GM12878 (cell line): ENCODE measurements around the gene ANKRD33. TPM values are rescaled to one million over a fixed set of nuclear protein-coding genes. Genes with fewer than 3 reads are reported as not detected.

Experiments
- ATAC-seq: fragments of 200-7000 bp; cut with Tn5 transposase; 3 replicates; pipeline ENCODE4 v1.9.1; 2020; ENCODE audit warnings: mild to moderate bottlenecking, moderate library complexity
- BruUV-seq: library from RNA; stranded (reverse); fragments of 400-500 nt; replicated peaks from 2 replicates; lab custom pipeline; 2021; lab: Mats Ljungman, UMichigan
- CTCF ChIA-PET: fragments of 300-600 bp; sonication (Branson Sonifier 250); formaldehyde crosslinking; extraction: SDS; loops from one replicate; lab custom pipeline; 2021; ENCODE audit warnings: inconsistent platforms; lab: Yijun Ruan, JAX
- POLR2A ChIA-PET: fragments of 350-600 bp; formaldehyde crosslinking; extraction: SDS; loops from one replicate; lab custom pipeline; 2021; ENCODE audit warnings: inconsistent platforms; lab: Charles Lee
- RAD21 ChIA-PET: fragments of 300-600 bp; sonication (Branson Sonifier 250); formaldehyde crosslinking; loops from one replicate; lab custom pipeline; 2023; ENCODE audit warnings: antibody characterized with exemption; ENCODE audit not compliant: unreplicated experiment; lab: Charles Lee
- SMC1A ChIA-PET: fragments of 300-600 bp; sonication (Branson Sonifier 250); formaldehyde crosslinking; loops from one replicate; lab custom pipeline; 2023; ENCODE audit not compliant: unreplicated experiment, uncharacterized antibody; lab: Charles Lee
- DNase-seq: peaks from one replicate; pipeline ENCODE4 v3.0.0-alpha.2; 2011; ENCODE audit warnings: low read depth, low spot score
- FAIRE-seq: peaks from 3 replicates; lab custom pipeline; 2011; peaks lifted over from hg19 to GRCh38; lab: Jason Lieb, UNC
- H2AFZ ChIP-seq: 2 replicates; pipeline ENCODE4 v1.6.0; 2011; ENCODE audit warnings: low read depth, low read length, control low read depth; ENCODE audit not compliant: control insufficient read depth
- H3K27ac ChIP-seq: 2 replicates; pipeline ENCODE4 v1.5.1; 2011; ENCODE audit warnings: control low read depth; ENCODE audit not compliant: control insufficient read depth, insufficient read depth
- H3K27me3 ChIP-seq, 2 experiments: replicated peaks in 1 of 2; 2 replicates each; pipeline versions ENCODE4 v1.6.0 to v1.6.1; 2011; ENCODE audit warnings: low read length in 1 of 2; ENCODE audit not compliant: control insufficient read depth in 2 of 2, insufficient read depth in 2 of 2
- H3K36me3 ChIP-seq, 2 experiments: 2 replicates each; pipeline ENCODE4 v1.5.1; 2011; ENCODE audit warnings: low read length in 1 of 2; ENCODE audit not compliant: control insufficient read depth in 2 of 2, insufficient read depth in 2 of 2
- H3K4me1 ChIP-seq: 2 replicates; pipeline ENCODE4 v1.6.1; 2011; ENCODE audit warnings: mild to moderate bottlenecking, low read length, moderate library complexity, mixed read lengths; ENCODE audit not compliant: control insufficient read depth, insufficient read depth
- H3K4me2 ChIP-seq: 2 replicates; pipeline ENCODE4 v1.6.0; 2011; ENCODE audit warnings: control low read depth; ENCODE audit not compliant: control insufficient read depth, insufficient read depth
- H3K4me3 ChIP-seq: fragments of 200-600 bp; sonication (generic); 2 replicates; pipeline ENCODE4 v1.5.1; 2016
- H3K79me2 ChIP-seq: 2 replicates; pipeline ENCODE4 v1.6.0; 2011; ENCODE audit warnings: low read length; ENCODE audit not compliant: control insufficient read depth, insufficient read depth
- H3K9ac ChIP-seq: 2 replicates; pipeline ENCODE4 v1.8.0; 2011; ENCODE audit warnings: low read length, control low read depth, mixed read lengths; ENCODE audit not compliant: control insufficient read depth, insufficient read depth
- H3K9me3 ChIP-seq: replicated peaks from 3 replicates; pipeline ENCODE4 v1.5.1; 2011; ENCODE audit warnings: mild to moderate bottlenecking, low read length; ENCODE audit not compliant: control insufficient read depth, insufficient read depth
- H4K20me1 ChIP-seq: 2 replicates; pipeline ENCODE4 v1.6.0; 2011; ENCODE audit not compliant: control insufficient read depth, insufficient read depth
- ASH2L ChIP-seq: fragments of 300-600, 200-600 bp; sonication (generic); IDR thresholded peaks from 2 replicates; pipeline ENCODE4 v1.6.1; 2017; ENCODE audit warnings: low read depth, mild to moderate bottlenecking, borderline replicate concordance
- ATF7 ChIP-seq: fragments of 450-650 bp; IDR thresholded peaks from 2 replicates; pipeline ENCODE4 v1.6.1; 2016; ENCODE audit warnings: low read depth, mild to moderate bottlenecking
- CBX5 ChIP-seq: sonication (generic); IDR thresholded peaks from 2 replicates; pipeline ENCODE4 v1.6.1; 2016; ENCODE audit warnings: low read depth, moderate library complexity, mild to moderate bottlenecking, inconsistent platforms
- CHD1 ChIP-seq: IDR thresholded peaks from 2 replicates; pipeline ENCODE4 v1.6.1; 2012; ENCODE audit warnings: low read depth, low read length, improper control_type of control experiment
- EZH2 ChIP-seq: IDR thresholded peaks from 2 replicates; pipeline ENCODE4 v1.6.1; 2012; ENCODE audit warnings: low read depth, mild to moderate bottlenecking, control low read depth, inconsistent platforms, low read length, borderline replicate concordance; ENCODE audit not compliant: control insufficient read depth
- PAX5 ChIP-seq: IDR thresholded peaks from 2 replicates; pipeline ENCODE4 v1.6.1; 2011; ENCODE audit warnings: low read depth, low read length, borderline replicate concordance
- RUNX3 ChIP-seq: IDR thresholded peaks from 2 replicates; pipeline ENCODE4 v1.6.1; 2012; ENCODE audit warnings: low read length, inconsistent platforms
- SMAD5 ChIP-seq: IDR thresholded peaks from 2 replicates; pipeline ENCODE4 v1.6.1; 2016; ENCODE audit warnings: antibody characterized with exemption, low read depth
- SUPT20H ChIP-seq: IDR thresholded peaks from 2 replicates; pipeline ENCODE4 v1.6.1; 2011; ENCODE audit warnings: low read depth, mild to moderate bottlenecking, low read length, moderate library complexity, borderline replicate concordance; ENCODE audit not compliant: control insufficient read depth
- ZNF274 ChIP-seq: IDR thresholded peaks from one replicate; pipeline ENCODE4 v1.8.0; 2011; ENCODE audit not compliant: insufficient read length, insufficient read depth
- WGBS: methylation state at CpG from one replicate; pipeline ENCODE4 v1.1.6; 2016; ENCODE audit warnings: low lambda C conversion rate; ENCODE audit not compliant: insufficient replicate concordance, insufficient coverage; ENCODE audit errors: missing lambda C conversion rate; 5-methylcytosine and 5-hydroxymethylcytosine counted together
- in situ Hi-C: fragments of 300-500 bp; cut with MboI; formaldehyde crosslinking; loops from 9 replicates; pipeline ENCODE4 v1.14.3; 2018; ENCODE audit warnings: mixed read lengths
- intact Hi-C: fragments of 100-400 bp; cut with micrococcal nuclease; formaldehyde crosslinking; loops from one replicate; pipeline ENCODE4 v1.14.2; 2022; ENCODE audit not compliant: unreplicated experiment
- polyA plus RNA-seq, 11 experiments: library from polyadenylated mRNA; depleted of rRNA in 4 of 11; unstranded in 6 of 11; stranded (reverse) in 5 of 11; fragments of >200 nt; fragmentation: Nextera tagmentation in 4 of 11; fragmentation: Illumina TruSeq in 1 of 11; extraction: Ambion mirVana in 4 of 11; extraction: Trizol in 1 of 11; gene quantifications; 1 replicate in 1 of 11; 2 replicates in 10 of 11; pipeline versions ENCODE4 v1.2.1 to v1.2.3, GENCODE V29; 2011 to 2016; ENCODE audit warnings: inconsistent platforms in 2 of 11, missing spikeins in 2 of 11, low read depth in 1 of 11
- total RNA-seq, 4 experiments: library from RNA; depleted of rRNA in 3 of 4; stranded (reverse); fragments of >200 nt in 3 of 4; fragmentation: Illumina TruSeq in 1 of 4; extraction: Trizol in 1 of 4; gene quantifications; 2 replicates each; pipeline versions ENCODE4 v1.2.1 to v1.2.3, GENCODE V29; 2013 to 2021
- TF ChIP-seq, protein P1 (sequence below): fragments of 150-350 bp; IDR thresholded peaks from 2 replicates; pipeline ENCODE4 v1.6.1; 2014; ENCODE audit warnings: mild to moderate bottlenecking, low read depth, low read length

The ANKRD33 gene
- total and polyA plus RNA-seq, 10 of the 15 experiments (the other 5 are each of a cell fraction or from before 2014, with no cell fraction given), result not detected

- ChIA-PET RAD21 (no interaction called here), CTCF (no interaction called here), SMC1A (no interaction called here), POLR2A (no interaction called here)
- Histone ChIP-seq H3K36me3 (no peaks in the 10 kb centered on the region), H4K20me1 (no peaks in the 10 kb centered on the region), H3K79me2 (no peaks in the 10 kb centered on the region), H3K27me3 (peaks cover 15 to 17% of the 10 kb centered on the region in 2 experiments), H3K27ac (no peak overlapping the region), H3K4me1 (no peaks in the 10 kb centered on the region), H3K9me3 (no peaks in the 10 kb centered on the region), H2AFZ (no peak overlapping the region), H3K9ac (no peak overlapping the region), H3K4me3 (no peak overlapping the region), H3K4me2 (no peak overlapping the region)
- 24% methylated on average over 3 of the region's 3 CpGs for WGBS
- intact Hi-C loops (no loop called here), in situ Hi-C loops (no loop called here)
- no peak for FAIRE-seq
- TF ChIP-seq, protein P1, sequence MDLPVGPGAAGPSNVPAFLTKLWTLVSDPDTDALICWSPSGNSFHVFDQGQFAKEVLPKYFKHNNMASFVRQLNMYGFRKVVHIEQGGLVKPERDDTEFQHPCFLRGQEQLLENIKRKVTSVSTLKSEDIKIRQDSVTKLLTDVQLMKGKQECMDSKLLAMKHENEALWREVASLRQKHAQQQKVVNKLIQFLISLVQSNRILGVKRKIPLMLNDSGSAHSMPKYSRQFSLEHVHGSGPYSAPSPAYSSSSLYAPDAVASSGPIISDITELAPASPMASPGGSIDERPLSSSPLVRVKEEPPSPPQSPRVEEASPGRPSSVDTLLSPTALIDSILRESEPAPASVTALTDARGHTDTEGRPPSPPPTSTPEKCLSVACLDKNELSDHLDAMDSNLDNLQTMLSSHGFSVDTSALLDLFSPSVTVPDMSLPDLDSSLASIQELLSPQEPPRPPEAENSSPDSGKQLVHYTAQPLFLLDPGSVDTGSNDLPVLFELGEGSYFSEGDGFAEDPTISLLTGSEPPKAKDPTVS, result no peak
- TF ChIP-seq ZNF274 (no peak), PAX5 (no peak)
- no TSS peak for BruUV-seq
- no peak for DNase-seq
- ATAC-seq, result no peak
Measured at GRCh38 chr12:51860986-51861385, 26.9 kb upstream of the ANKRD33 start.

DNA sequence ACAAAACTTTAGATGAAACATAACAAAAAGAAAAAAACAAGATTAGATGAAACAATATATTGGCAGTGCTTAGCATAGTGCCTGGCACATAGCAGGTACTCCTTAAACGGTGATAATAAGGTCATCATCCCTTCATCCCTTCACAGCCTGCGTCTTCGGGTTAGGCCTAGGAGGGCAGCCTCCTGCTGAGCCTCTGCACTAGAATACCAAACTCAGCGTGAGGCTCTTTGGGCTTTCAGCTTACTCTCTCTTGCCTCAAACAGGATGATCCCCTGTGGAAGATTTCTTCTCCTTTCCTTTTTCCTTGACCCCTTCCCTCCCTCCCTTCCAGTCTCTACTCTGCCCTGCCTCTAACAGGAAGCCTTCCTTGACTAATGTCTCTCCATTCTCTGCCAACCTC lies 25.0 kb upstream of the ANKRD33 start:
- no TSS peak for BruUV-seq
- ChIA-PET CTCF (no interaction called here), RAD21 (no interaction called here), SMC1A (no interaction called here), POLR2A (no interaction called here)
- H3K4me2 ChIP-seq, result no peak overlapping the region
- no peak for FAIRE-seq
- in situ Hi-C loops (no loop called here), intact Hi-C loops (no loop called here)
- H3K27ac ChIP-seq, result no peak overlapping the region
- no peaks in the 10 kb centered on the region for H3K9me3 ChIP-seq
- no peak overlapping the region for H3K4me3 ChIP-seq
- WGBS, result 57% methylated on average over 4 of the region's 4 CpGs
- no peaks in the 10 kb centered on the region for H4K20me1 ChIP-seq
- DNase-seq, result no peak
- H3K27me3 ChIP-seq, result peaks cover 15 to 17% of the 10 kb centered on the region in 2 experiments
- H3K79me2 ChIP-seq, result no peaks in the 10 kb centered on the region
- no peaks in the 10 kb centered on the region for H3K4me1 ChIP-seq
- TF ChIP-seq SMAD5 (no peak), CHD1 (no peak), ASH2L (no peak), CBX5 (no peak), ATF7 (no peak), EZH2 (no peak), SUPT20H (no peak), RUNX3 (no peak)
- no peaks in the 10 kb centered on the region for H3K36me3 ChIP-seq
- no peak overlapping the region for H2AFZ ChIP-seq
- no peak overlapping the region for H3K9ac ChIP-seq
- ATAC-seq, result no peak
